Activated CD4-positive, CD25-positive, alpha-beta regulatory T cell treated with anti-CD3 and anti-CD28 coated beads, Interleukin-2, amount 50 U/mL, for 72 hours (primary cell): ENCODE measurements around the gene CIAPIN1.

Experiments
- DNase-seq: peaks from one replicate; pipeline ENCODE4 v3.0.0; 2021

The CIAPIN1 gene

DNA sequence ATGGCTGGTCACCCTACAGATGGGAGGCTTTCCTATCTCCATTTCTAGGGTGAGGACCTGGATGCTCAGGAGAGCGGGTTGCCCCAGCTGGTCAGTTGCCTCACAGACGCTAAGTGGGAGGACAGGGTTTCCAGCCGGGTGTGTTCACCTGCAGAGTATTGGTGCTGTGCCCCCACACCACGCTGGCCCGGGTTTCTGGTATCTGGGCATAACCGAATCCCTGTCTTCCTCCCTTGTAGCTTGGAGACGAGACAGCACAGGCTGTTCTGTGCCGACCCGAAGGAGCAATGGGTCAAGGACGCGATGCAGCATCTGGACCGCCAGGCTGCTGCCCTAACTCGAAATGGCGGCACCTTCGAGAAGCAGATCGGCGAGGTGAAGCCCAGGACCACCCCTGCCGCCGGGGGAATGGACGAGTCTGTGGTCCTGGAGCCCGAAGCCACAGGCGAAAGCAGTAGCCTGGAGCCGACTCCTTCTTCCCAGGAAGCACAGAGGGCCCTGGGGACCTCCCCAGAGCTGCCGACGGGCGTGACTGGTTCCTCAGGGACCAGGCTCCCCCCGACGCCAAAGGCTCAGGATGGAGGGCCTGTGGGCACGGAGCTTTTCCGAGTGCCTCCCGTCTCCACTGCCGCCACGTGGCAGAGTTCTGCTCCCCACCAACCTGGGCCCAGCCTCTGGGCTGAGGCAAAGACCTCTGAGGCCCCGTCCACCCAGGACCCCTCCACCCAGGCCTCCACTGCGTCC lies 65.2 kb downstream of the CIAPIN1 start:
- DNase-seq, result no peak

DNA sequence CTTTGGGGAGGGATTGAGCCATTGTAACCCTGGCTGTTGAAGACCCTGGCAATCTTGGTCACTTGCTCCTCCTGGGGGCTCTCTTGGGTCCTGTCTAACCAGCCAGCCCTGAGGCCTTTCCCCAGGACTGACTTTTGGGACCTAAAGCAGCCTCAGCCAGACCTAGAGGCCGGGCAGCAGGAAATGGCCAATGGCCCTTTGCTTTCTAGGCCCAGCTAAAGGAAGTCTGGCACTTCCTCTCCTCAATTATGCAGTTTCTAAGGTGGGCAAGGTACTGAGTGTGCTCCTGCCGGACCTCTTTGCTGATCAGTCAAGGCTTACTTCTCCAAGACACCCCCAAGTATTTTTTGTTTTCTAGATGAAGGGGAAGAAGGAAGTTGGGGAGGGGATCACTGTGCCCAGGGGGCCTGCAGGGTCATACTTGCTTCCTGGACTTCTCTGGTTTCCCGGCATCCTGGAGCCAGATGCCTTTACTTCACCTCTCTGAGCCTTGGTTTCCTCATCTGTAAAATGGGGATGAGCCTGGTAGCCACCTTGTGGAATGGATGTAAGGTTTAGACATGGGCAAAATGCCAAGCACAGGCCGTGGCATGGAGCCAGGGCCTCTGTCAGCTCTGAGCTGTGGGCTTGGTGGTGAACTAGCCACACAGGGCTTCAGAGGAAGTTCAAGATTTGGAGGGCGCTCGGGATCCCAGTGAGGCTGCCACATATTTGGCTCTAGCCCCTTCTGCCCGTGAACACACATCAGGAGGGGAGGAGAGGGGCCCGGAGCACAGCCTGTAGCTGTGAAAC lies 66.3 kb downstream of the CIAPIN1 start:
- no peak for DNase-seq

DNA sequence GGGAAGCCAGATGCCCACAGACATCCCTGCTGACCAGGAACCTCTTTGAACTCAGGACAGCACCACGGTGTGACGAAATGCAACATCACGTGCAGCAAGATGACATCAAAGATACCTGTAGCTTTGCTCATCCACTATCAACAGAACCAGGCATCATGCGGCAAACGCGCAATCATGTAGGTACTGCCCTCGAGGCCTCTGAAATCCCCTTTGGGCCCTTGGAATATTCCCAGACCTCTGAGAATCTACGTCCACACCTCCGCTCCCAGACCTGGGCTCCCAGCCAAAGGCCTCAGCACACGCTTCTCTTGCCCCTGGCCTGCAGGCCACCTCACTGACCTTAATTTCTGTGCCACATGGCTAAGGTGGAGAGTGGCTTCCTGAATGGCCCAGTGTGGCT lies 67.6 kb downstream of the CIAPIN1 start:
- DNase-seq, result no peak
